ENCODE data around the gene ARMH3.

ARMH3 gene

DNA sequence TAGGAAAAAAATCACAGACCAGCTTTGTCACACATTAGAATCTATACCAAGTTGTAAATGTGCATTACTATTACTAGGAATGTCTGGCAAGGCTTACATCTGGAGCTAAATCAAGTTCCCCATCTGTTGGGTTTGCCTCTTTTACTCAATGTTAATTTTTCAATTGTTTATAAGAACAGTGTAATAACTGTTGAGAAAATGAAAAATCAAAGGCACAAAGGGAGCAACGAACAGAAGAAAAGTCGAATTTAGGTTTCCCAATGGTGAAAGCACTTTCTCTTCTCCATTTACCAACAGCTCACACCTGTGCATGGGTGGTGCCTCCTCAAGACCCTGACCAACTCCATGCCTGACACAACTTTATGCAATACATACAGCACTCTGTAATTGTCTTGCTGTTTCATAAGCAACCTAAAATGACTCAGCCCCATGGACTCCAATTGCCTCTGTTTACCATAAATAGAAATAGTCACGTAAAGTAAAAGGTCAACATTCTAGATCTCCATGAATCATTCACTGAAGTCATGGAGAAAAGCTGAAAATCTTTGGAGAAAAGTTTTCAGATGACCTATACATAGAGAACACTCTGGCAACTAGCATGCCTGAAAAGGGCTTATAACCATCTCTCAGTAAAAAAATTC, 116.8 kb downstream of the ARMH3 start:
- DNase-seq (ENCODE audit: low spot score): no peak

DNA sequence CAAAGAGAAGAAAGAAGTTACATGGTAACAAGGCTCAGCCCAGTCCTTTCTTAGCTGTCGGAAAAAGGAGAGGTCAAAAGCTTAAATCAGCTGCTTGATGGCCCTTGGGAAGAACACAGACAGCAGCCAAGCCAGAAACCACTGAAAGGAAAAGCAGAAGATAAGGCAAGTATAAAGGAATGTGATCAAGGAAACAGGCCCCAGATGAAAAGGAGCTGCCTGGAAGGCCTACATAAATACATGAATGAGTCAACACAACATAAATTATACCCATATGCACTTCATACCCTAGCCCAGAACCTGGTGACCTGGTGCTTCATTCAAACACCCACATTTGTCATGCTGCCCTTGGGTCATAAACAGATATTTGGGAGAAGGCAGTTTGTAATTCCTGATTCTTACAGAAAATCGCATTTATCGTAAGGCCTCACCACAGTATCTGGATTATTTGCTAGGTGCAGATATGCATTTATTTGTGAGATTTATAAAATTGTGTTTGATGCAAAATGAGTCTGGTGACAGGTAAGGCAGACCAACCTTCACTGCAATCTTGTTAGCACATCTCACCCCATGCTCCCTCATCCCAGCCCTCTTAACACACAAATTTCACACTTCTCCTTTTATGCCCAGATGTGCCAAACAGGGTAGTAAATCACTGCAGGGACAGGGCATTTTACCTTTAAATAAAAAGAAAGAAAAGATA, 117.5 kb downstream of the ARMH3 start:
- no peak for DNase-seq (ENCODE audit: low spot score)

GRCh38 chr10:101935431-101935830, 120.5 kb downstream of the ARMH3 start:
- DNase-seq (ENCODE audit: low spot score): no peak

DNA sequence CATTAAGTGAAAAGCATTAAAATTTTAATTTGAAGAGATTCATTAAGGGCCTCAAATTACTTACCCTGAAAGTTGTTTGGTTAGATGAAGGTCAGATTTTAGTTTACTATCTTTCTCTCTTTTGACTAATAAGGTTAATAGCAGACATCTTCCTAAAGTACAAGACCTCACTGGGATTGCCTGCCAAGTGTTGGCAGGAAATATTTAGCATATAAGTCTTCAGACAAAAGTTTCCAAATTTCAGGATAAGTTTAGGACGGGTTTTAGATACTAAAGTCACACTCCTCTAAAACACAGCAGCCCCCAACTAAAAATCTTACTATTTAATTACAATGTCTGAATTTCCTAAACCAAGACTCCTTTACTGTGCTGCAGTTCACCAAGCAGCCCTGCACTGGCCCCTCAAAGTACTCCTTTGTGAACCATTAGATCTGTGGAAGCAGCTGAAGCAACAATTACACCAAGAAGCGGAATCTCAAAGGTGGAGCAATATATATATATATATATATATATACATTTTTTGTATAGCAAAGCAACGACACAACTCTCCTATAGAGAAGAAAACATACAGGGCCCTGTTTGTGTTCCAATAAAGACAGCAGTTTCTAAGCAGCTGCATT, 121.2 kb downstream of the ARMH3 start:
- DNase-seq (ENCODE audit: low spot score): no peak

- peak; percentile 63 for DNase-seq (ENCODE audit: low spot score)
Observed at GRCh38 chr10:101933976-101934375, 122.0 kb downstream of the ARMH3 start.

DNA sequence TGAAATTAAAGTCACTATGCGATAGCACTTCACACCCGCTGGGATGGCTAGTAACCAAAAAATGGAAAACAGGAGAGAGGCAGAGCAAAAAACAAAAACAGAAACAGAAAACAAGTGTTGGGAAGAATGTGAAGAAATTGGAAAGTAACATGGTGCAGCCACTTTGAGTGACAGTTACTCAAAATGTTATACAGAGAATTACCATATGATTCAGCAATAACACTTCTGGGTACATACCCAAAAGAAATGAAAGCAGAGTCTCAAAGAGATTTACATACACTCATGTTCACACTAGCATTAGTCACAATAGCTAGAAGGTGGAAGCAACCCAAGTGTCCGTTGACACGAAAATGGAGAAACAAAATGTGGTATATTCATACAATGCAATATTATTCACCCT, 123.8 kb downstream of the ARMH3 start:
- no peak for DNase-seq (ENCODE audit: low spot score)

- DNase-seq (ENCODE audit: low spot score): no peak
Observed at GRCh38 chr10:101925027-101925426, 130.9 kb downstream of the ARMH3 start.

GRCh38 chr10:101923256-101923655, 132.7 kb downstream of the ARMH3 start:
- no peak for DNase-seq (ENCODE audit: low spot score)

- DNase-seq (ENCODE audit: low spot score): no peak
Observed at GRCh38 chr10:101922846-101923245, 133.1 kb downstream of the ARMH3 start.

GRCh38 chr10:101920546-101920945, 135.4 kb downstream of the ARMH3 start:
- DNase-seq (ENCODE audit: low spot score): no peak

DNA sequence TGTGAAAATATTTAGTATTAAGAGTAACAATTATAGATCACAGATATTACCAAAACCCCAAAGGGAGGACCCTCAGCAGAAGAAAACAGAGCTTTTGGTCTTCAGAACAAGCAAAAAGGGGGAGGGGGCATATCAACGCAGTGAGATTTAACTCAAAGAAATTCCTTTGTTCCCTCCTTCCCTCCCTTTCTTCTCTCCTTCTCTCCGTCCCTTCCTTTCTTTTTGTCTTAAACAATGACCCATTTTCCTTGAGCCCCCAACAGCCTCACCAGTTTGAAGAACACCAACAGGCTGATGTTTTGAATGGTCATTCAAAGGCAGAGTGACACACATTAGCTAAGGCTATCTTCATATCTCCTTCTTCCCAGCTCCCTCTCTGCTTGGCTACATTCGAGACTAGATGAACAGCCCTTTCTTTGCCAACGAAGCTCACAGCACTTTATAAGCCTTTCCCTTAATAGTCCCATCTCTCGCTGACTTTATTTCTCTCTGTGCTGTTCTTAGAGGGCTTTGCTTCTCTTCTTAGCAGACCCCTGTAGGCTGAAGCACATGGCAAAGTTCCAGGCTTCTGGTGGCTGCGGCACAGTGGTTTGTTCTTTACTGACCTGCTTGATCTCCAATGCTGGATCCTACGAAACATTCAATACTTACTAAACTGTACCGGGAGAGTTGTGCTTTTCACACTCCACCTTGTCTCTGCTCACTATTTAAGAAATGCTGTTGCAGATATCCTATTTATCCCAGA, 136.8 kb downstream of the ARMH3 start:
- DNase-seq (ENCODE audit: low spot score): no peak

DNA sequence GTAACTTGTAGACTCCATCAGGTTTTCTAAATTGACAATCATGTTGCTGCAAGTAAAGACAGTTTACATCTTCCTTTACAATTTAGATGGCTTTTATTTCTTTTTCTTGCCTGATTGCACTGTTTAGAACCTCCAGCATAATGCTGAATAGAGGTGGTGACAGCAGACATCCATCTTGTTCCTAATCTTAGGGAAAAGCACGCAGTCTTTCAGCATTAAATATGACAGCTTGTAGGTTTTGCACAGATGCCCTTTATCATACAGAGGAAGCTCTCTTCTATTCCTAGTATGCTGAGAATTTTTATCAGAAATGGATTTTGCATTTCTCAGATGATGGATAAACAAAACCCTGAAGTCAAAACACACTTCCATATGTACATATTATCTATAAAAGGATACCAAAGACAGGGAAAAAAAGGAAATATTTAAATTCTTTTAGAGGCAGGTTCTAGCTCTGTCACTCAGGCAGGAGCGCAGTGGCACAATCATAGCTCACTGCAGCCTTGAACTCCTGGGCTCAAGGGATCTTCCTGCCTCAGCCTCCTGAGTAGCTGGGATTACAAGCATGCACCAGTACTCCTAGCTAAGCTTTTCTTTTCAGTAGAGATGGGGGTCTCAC, 143.3 kb downstream of the ARMH3 start:
- no peak for DNase-seq (ENCODE audit: low spot score)

DNA sequence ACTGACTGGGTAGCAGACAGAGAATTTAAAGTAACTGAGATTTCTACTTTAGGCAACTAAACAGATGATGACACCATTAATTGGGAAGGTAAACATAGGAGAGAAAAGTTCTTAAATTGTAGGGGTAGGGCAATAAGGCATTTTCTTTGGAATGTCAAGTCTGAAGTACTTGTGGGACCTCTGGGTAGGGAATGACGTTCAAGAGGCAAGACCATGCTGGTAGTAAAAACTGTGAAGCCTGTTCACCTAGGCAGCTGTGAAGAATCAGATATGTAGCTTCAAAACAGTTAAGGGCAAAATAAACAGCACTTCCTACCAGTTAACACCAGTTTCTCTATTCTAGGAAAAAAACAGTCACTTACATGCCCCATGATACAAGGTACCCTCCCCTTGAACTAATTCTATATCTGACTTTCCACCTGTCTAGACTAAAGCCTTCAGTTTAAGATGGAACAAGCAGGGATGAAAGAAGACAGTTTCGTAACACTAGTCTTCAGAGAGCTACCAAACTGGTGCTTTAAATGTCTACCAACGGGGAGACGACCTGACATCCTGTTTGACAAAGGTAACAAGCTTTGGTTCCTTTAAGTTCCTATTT, 149.3 kb downstream of the ARMH3 start:
- DNase-seq (ENCODE audit: low spot score): no peak

DNA sequence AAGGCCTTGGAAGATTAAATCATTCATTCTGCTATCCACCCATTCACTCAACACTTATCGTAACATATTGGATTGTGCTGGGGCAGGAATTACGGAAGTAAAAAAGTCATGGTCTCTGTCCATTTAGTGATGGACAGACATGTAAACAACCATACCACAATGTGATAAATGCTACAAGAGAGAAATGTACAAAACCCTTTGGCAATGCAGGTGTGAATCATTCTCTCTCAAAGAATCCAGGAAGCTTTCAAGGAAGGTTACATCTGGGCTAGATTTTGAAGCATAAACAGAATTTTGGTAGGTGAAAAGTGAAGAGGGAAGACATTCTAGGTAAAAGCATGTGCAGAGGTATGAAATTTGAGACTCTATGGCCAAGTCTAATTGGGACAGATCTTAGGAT, 150.7 kb downstream of the ARMH3 start:
- DNase-seq (ENCODE audit: low spot score): no peak

DNA sequence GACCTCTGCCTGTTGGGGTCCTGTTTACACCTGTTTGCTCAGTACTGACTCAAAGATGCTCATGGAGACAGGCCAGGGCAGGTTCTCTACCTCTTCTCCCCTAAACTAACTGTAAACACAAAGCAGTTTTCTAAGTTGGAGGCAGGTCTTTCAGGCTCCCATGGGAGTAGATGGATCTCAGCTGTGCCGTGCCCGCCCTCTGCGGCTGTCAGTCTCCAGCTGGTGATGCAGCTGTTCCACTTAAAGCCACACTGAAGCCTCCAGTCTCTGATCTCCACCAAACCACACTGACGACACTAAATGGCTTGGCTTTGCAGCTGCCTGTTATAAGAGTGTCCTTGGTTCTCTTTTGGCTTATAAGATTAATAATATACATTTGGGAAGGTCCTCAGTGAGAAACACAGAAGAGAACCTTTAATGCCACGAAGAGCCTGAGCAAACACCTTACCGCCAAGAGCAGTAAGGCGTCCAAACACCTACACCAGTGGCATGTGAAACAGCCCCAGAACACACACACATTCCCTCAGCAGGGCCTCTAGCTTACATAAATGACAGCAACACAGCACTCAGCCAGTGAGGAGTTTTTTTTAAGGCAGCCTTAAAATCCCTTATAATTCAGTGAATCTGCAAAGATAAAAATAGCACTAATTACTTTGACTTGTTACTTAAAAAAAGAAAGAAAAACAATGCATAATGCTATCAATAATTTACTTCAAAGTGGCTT, 152.0 kb downstream of the ARMH3 start:
- DNase-seq (ENCODE audit: low spot score): peak; percentile 69

- no peak for DNase-seq (ENCODE audit: low spot score)
Observed at GRCh38 chr10:101902820-101903145, 153.2 kb downstream of the ARMH3 start.

- DNase-seq (ENCODE audit: low spot score): no peak
Observed at GRCh38 chr10:101902032-101902819, 153.7 kb downstream of the ARMH3 start.

- no peak for DNase-seq (ENCODE audit: low spot score)
Observed at GRCh38 chr10:101901340-101901739, 154.6 kb downstream of the ARMH3 start.

DNA sequence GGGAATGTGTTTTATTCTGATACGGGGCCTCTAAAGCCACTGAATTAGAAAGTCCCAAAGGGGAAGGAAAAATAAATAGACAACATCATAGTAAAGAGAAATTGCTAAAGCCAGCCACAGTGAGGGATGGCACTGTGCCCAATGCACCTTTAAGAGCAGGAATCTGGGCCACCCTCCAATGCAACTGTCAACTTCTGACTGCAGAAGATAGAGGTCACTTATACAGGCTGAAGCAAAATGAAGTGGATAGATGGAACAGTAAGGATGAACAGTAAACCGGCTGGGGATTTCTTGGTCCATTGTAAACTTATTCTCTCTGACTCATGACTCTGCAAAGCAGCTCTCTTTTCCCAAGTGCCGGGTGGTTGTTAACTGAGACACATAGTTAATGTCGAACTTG, 158.3 kb downstream of the ARMH3 start:
- DNase-seq (ENCODE audit: low spot score): no peak

GRCh38 chr10:101896225-101896877, 159.6 kb downstream of the ARMH3 start:
- DNase-seq (ENCODE audit: low spot score): no peak

Data from pons (tissue), 1 donor.